BE2C (cell line): Measurements from ENCODE around the gene NECAP2.

Experiments
- DNase-seq: peaks from one replicate; pipeline ENCODE4 v3.0.0-alpha.2; 2020
- H3K27me3 ChIP-seq: fragments of 250-450 bp; sonication (Bioruptor Pico); 2 replicates; pipeline ENCODE4 v1.5.1; 2020; ENCODE audit warnings: mild to moderate bottlenecking
- H3K36me3 ChIP-seq: fragments of 250-450 bp; sonication (Bioruptor Pico); 2 replicates; pipeline ENCODE4 v1.5.1; 2020; ENCODE audit warnings: mild to moderate bottlenecking
- H3K4me1 ChIP-seq: fragments of 250-450 bp; sonication (Bioruptor Pico); 2 replicates; pipeline ENCODE4 v1.5.1; 2020
- H3K4me3 ChIP-seq: 2 replicates; pipeline ENCODE4 v1.5.1; 2011; ENCODE audit warnings: low read depth, low read length
- H3K9me3 ChIP-seq: fragments of 250-450 bp; sonication (Bioruptor Pico); 2 replicates; pipeline ENCODE4 v1.5.1; 2020
- CTCF ChIP-seq: IDR thresholded peaks from 2 replicates; pipeline ENCODE4 v1.5.1; 2012; ENCODE audit warnings: mild to moderate bottlenecking, low read depth, low read length

Gene NECAP2

GRCh38 chr1:16396591-16396990, 43.9 kb upstream of the NECAP2 start:
- H3K9me3 ChIP-seq = no peaks in the 10 kb centered on the region
- H3K4me1 ChIP-seq = no peaks in the 10 kb centered on the region
- peaks cover 6% of the 10 kb centered on the region; the same call in 1 of the 2 replicates for H3K36me3 ChIP-seq
- no peak for DNase-seq
- H3K4me3 ChIP-seq = no peak overlapping the region
- TF ChIP-seq CTCF = no peak
- H3K27me3 ChIP-seq = no peaks in the 10 kb centered on the region

- Histone ChIP-seq H3K27me3 (no peaks in the 10 kb centered on the region), H3K36me3 (peaks cover 6% of the 10 kb centered on the region; the same call in 1 of the 2 replicates), H3K4me3 (no peak overlapping the region), H3K4me1 (no peaks in the 10 kb centered on the region), H3K9me3 (no peaks in the 10 kb centered on the region)
- no peak for DNase-seq
- TF ChIP-seq CTCF = no peak
Observed at GRCh38 chr1:16397120-16397519, 43.4 kb upstream of the NECAP2 start.

- Histone ChIP-seq H3K9me3 (no peaks in the 10 kb centered on the region), H3K27me3 (no peaks in the 10 kb centered on the region), H3K36me3 (peaks cover 6% of the 10 kb centered on the region; the same call in 1 of the 2 replicates), H3K4me1 (no peaks in the 10 kb centered on the region), H3K4me3 (no peak overlapping the region)
- TF ChIP-seq CTCF = no peak
- no peak for DNase-seq
Observed at GRCh38 chr1:16398371-16398953, 42.1 kb upstream of the NECAP2 start.

- H3K4me3 ChIP-seq = no peak overlapping the region
- TF ChIP-seq CTCF = no peak
- H3K36me3 ChIP-seq = no peaks in the 10 kb centered on the region
- H3K4me1 ChIP-seq = no peaks in the 10 kb centered on the region
- DNase-seq = no peak
- no peaks in the 10 kb centered on the region for H3K9me3 ChIP-seq
- H3K27me3 ChIP-seq = no peaks in the 10 kb centered on the region
Observed at GRCh38 chr1:16402742-16403141, 37.8 kb upstream of the NECAP2 start.

DNA sequence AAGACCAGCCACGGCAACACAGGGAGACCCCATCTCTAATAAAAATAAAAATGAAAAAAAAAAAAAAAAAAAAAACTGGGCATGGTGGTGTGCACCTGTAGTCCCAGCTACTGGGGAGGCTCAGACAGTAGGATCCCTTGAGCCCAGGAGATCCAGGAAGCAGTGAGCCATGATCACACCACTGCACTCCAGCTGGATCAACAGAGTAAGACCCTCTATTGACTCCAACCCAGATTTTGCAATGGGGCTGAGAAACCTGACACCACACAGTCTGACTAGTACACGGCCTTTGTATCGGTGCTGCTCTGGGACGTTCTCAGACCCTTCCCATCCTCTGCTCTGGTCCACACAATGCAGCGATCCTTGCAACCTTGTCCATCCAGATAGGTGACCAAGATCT, 35.1 kb upstream of the NECAP2 start:
- Histone ChIP-seq H3K4me3 (no peak overlapping the region), H3K4me1 (no peaks in the 10 kb centered on the region), H3K36me3 (no peaks in the 10 kb centered on the region), H3K9me3 (no peaks in the 10 kb centered on the region), H3K27me3 (no peaks in the 10 kb centered on the region)
- TF ChIP-seq CTCF = no peak
- DNase-seq = no peak

- no peaks in the 10 kb centered on the region for H3K9me3 ChIP-seq
- TF ChIP-seq CTCF = no peak
- DNase-seq = no peak
Observed at GRCh38 chr1:16406868-16407267, 33.7 kb upstream of the NECAP2 start.

More at GRCh38 chr1:16406868-16407267, 33.7 kb upstream of the NECAP2 start:
- no peaks in the 10 kb centered on the region for H3K4me1 ChIP-seq
- H3K4me3 ChIP-seq = no peak overlapping the region
- H3K27me3 ChIP-seq = no peaks in the 10 kb centered on the region
- H3K36me3 ChIP-seq = no peaks in the 10 kb centered on the region
